CD4-positive, alpha-beta T cell treated with Interferon gamma for 1 hour (primary cell): ENCODE measurements around the gene CEP78.
"Not testable (repeated sequence)": the region's sequence is repeated elsewhere in the genome, so short reads cannot be mapped to it uniquely, and the experiment has no call there.

Experiments
- DNase-seq: peaks from one replicate; pipeline ENCODE4 v3.0.0-alpha.2; 2020

The CEP78 gene

DNA sequence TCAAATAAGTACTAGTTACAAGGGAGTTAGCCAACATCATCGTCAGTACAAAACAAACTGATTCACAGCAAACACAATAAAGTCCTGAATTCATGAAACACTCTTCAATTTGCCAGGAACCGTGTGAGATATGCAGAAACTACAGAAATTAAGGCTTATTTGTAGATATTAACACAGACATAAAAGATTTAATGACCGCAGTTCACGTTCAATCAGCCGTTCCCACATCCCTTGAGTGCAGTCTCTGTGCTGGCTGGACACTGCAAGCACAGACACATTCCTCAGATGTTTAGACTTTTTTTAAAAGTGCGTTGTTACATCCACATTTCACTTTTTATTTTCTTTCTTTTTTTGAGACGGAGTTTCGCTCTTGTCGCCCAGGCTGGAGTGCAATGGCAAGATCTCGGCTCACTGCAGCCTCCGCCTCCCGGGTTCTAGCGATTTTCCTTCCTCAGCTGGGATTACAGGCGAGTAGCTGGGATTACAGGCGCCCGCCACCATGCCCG, 566 bp upstream of the CEP78 start:
- DNase-seq = no peak

DNA sequence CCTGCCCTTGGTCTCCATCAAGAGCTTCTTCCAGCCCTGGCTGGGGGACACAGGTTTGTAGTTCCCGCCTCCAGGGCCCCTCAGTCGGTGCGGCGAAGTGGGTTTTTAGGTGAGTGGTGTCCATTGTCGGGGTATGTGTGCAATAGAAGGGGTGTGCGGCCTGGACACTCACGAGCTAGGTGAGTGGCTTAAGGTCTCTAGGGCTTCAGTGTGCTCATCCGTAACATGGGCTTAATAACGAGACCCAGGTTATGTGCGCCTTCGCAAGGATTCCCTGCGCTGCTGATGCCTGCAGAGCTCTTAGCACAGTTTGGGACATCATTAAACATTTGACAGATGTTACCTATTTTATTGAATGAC, 656 bp downstream of the CEP78 start:
- no peak for DNase-seq

- no peak for DNase-seq
Observed at GRCh38 chr9:78238046-78239038, 2.5 kb downstream of the CEP78 start.

DNA sequence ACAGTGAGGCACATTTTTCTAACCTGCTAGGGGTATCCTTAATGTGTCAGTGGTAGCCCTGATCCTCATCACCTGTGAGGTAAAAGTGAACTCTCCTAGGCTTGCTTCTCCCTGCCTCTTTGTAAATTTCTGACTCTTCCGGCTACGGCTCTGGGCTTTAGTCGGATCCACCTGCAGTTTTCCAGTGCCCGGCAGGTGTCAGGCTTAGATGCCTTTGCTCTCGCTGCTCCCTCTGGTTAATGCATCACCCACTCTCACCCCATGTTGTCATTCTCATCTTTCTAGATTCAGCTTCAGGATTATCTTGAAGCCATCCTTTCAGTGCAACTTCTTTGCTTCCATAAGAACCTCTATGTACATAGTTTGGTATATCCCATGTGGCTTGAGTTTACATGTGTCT, 3.6 kb downstream of the CEP78 start:
- DNase-seq = no peak

DNA sequence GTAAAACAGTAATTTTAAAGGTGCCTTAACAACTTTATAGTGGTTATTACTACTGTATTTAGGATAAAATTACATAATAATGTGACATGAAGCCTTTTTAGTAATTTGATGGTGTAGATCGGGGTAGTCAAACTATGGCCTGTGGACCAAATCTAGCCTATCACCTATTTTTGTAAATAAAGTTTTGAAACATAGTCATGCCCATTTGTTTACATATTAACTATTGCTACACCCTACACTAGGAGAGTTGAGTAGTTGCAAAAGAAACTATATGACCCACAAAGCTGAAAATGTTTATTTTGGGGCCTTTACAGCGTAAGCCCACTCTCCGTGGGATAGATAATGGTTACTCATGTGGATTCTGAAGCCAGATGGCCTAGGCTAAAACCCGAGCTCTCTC, 6.2 kb downstream of the CEP78 start:
- no peak for DNase-seq

DNA sequence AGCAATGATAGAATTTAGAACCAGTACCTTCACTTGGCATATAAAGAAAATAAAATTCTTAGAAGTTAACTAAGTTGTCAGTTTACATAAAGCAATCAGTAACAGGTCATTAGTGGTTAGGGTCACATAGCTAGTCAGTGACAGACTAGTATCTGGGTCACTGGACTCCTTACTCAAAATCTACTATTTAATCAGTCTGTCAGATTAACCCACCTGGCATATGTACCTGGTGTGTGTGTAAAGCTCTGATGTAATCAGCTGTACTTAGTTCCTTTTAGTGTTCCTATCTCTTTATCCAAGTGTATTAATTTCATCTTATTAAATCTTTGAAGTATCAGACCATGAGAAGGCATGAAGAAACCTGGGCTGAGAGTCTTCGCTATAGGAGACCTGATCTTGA, 7.3 kb downstream of the CEP78 start:
- no peak for DNase-seq

DNA sequence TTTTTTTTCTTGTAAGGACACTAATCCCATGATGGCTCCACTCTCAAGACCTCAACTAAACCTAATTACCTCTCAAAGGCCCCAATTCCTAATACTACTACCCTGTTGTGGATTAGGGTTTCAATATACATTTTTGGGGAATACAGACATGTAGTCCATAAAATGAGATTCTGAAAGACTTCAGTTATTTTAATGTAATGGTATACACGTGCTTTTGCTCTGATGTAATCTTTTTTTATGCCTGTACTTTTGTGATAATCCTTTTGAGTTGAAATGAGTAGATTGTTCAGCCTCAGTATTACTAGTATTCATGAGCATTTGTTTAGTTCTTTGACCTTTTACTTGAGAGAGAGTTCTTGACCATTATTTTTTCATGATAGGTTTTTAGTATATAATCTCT, 9.5 kb downstream of the CEP78 start:
- no peak for DNase-seq

DNA sequence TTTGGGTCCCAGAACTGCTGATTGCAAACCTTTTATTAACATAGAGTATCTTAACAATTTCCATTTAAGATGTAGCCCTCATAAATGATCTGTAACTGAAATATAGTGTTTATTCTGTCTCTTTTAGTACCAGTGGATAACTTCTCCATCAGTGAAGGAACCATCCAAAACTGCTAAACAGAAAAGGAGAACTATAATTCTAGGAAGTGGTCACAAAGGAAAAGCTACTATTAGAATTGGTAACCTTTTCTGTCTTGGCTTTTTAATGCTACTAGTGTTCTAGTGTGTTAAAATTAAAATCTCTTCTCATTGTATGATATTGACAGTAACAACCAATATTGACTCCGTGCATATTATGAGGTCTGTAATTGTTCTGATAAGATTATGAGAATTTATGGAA, 12.8 kb downstream of the CEP78 start:
- no peak for DNase-seq

DNA sequence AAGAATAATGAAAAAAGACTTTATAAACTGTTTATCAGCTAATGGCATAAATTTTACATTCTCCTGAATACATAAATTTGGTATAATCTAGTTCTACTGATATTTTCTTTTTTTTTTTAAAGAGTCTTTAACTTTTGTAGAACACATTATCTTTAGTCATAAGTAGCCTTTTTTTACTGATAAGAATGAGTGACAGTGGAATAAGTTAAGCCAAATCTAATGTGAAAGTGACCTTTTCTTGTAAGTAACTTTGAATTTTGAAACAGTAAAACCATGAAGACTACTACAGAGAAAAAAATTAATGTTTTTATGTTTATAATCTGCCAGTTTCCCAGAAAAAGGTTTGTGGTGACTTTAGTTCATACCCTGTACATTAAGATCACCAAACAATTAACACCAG, 13.7 kb downstream of the CEP78 start:
- DNase-seq = no peak

GRCh38 chr9:78252616-78253015, 16.7 kb downstream of the CEP78 start:
- no peak for DNase-seq

GRCh38 chr9:78253285-78253684, 17.4 kb downstream of the CEP78 start:
- no peak for DNase-seq

DNA sequence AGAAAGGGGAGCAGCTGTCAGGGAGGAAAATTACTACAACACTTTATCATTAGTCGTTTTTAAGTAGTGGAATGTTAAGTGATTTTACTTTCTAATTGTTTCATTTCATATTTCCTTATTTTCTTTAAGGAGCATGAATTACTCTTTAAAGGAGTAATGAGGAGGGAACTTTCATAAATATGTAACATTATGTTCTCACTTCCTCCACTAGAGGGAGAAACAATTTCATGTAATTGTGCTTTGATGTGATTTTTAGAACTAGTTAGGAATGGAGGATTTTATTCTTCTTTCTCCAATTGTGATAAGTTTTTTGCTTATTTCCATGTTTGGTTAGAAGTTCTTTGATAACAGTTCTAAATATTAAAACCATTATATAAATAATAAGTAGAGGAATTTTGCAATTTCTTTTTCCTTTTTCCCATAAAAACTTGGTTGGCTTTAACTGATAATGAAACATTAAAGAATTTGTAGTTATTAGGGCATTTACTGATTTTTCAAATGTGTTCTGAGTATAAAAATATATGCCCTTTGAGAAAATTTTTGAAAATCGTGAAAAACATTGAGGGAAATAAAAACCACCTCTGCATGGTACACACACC, 25.6 kb downstream of the CEP78 start:
- DNase-seq = no peak

DNA sequence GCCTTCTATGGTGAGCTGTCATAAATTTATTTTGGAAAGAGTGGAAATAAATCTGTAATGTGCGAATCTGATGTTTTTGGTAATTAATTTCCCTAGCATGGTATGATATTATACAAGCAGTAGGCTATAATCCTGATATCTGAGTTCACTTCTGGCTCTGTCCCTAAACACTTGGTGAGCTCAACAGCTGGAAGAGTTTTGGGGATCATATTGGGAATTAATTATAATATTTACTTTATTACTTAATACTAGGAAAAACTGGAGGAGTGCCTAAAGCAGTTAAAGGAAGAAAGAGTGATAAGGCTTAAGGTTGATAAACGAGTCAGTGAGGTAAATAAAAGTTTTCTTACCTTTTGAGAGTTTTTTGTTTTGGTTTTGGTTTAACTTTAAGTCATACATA, 26.8 kb downstream of the CEP78 start:
- no peak for DNase-seq

DNA sequence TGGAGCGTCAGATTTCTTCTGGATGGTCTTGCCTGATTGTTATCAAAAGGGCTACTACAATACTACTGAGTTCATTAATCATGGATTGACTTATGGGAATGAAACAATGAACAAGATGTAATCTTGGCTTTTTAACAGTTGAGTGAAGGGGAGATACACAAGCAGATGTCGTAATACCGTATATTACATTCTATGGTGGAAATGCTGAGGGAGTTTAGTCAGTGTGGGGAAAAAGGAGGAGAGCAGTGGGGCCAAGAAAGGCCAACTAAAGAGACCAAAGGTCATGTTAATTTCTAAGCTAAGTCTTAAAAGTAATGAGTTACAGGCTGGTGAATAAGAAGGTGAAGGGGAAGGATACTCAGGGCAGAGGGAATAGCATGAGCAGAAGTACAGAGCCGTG, 32.0 kb downstream of the CEP78 start:
- no peak for DNase-seq

- DNase-seq = no peak
Observed at GRCh38 chr9:78269784-78270183, 33.9 kb downstream of the CEP78 start.

- DNase-seq = no peak
Observed at GRCh38 chr9:78272307-78272706, 36.4 kb downstream of the CEP78 start.

DNA sequence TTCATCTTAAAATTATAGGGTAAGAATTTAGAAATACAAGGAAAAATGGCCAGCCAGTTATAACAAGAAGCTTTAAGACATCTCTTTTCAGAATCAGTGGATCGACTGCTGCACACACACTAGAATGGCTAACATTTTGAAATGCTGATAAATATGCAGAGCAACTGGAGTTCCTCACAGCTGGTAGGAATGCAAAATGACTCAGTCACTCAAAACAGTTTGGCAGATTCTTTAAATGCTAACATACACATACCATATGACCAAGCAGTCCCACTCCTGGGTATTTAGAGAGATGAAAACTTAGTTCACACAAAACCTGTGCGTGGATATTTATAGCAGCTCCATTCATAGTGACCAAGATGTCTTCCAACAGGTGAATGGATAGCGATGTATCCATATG, 37.9 kb downstream of the CEP78 start:
- no peak for DNase-seq

DNA sequence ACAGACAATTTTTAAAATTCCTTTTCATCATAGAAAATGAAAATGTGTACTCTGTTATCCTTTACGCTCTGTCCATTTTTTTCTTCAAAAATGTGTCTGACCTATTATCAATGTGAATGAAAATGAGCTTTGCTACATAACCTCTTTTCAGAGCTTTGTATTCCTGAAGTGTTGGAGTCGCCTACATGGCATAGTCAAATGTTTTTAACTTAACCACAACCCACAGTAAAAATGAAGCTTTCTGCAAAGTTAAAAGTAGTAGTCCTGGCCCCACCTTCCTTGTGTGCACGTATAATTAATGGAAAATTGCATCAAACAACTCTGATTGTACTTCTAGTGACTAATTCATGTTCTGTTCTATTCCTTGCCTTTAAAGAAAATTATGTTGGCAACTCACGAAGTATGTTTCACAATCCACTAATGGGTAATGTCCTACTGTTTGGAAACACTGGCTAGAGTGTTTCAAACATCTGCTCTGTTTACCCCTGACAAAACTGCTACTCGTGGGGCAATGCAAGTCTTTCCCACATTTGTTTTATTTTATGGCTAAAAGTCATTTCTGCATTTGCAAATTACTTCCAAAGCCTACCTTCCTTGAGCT, 42.4 kb downstream of the CEP78 start:
- no peak for DNase-seq

- DNase-seq = no peak
Observed at GRCh38 chr9:78278801-78279200, 42.9 kb downstream of the CEP78 start.

- DNase-seq = no peak
Observed at GRCh38 chr9:78280982-78281668, 45.2 kb downstream of the CEP78 start.

- DNase-seq = not testable (repeated sequence)
Observed at GRCh38 chr9:78284181-78284580, 48.3 kb downstream of the CEP78 start.

GRCh38 chr9:78286125-78286524, 50.2 kb downstream of the CEP78 start:
- DNase-seq = no peak

GRCh38 chr9:78286946-78287388, 51.1 kb downstream of the CEP78 start:
- no peak for DNase-seq
